ENCODE data around the gene ZDHHC12. TPM values are rescaled to one million over a fixed set of nuclear protein-coding genes. Genes with fewer than 3 reads are reported as not detected.

ZDHHC12 gene
- total and polyA plus RNA-seq, 10 of the 15 experiments (the other 5 are each of a cell fraction or from before 2014, with no cell fraction given), result 0.95 to 146 (median 49.9) TPM

DNA sequence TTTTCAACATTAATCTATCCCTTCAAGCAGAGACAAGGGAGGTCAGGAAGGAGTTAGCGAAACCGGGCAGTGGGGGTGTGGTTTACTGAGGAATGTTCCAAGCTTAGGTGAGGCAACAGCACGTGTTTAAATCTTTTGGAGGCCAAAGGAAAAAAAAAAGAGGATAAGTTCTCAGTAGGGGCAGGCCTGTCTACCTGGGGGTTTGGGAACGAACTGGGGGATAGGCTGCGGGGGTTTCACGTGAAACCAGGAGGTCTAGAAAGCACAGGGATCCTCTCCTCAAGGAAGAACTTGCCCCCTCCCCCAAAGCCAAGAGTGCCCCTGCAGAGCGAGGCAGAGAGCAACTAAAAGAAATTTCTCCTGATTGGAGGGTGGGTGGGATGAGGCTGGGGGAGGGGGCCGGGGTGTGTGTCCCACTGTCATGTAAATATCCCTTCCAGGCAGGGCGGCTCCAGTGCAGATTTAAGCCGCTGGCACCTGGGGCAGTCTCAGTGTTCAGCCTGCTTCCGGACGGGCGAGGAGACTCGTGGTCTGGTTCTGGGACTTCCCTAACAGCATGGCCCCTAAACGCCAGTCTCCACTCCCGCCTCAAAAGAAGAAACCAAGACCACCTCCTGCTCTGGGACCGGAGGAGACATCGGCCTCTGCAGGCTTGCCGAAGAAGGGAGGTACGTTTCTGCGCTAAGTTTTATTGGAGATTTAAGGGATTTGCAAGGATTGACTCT lies 40.4 kb downstream of the ZDHHC12 start (continued):
- TF ChIP-seq PRDM15 (CRISPR knock-in tag; IDR thresholded peaks at IDR 0.05) (no peak), STAT1 (conservative IDR thresholded peaks at IDR 0.05) (no peak), BMI1 (IDR thresholded peaks at IDR 0.05; ENCODE audit: borderline replicate concordance) (no peak), ATF7 (IDR thresholded peaks at IDR 0.05; ENCODE audit: low read depth) (no peak), POU2F2 (IDR thresholded peaks at IDR 0.05; ENCODE audit: borderline replicate concordance, low read depth, low read length) (peak; percentile 45; the same call in 1 of the 3 replicates), ASH2L (IDR thresholded peaks at IDR 0.05; ENCODE audit: borderline replicate concordance, low read depth) (no peak), ZNF274 (IDR thresholded peaks at IDR 0.05; ENCODE audit: insufficient read depth, insufficient read length) (no peak), USF1 (IDR thresholded peaks at IDR 0.05; ENCODE audit: borderline replicate concordance, extremely low read length, insufficient read depth, low read depth, low read length) (no peak), DPF2 (IDR thresholded peaks at IDR 0.05) (peak; percentile 23; the same call in 1 of the 2 replicates), RAD51 (IDR thresholded peaks at IDR 0.05) (no peak), NRF1 (conservative IDR thresholded peaks at IDR 0.05; ENCODE audit: low read depth, low read length) (no peak), MYC (IDR thresholded peaks at IDR 0.05; ENCODE audit: insufficient read depth, insufficient read length, insufficient replicate concordance, low read length, severe bottlenecking) (no peak), GATAD2B (conservative IDR thresholded peaks at IDR 0.05; ENCODE audit: low read depth) (peak; percentile 28; the same call in 1 of the 2 replicates), SMC3 (IDR thresholded peaks at IDR 0.05; ENCODE audit: borderline replicate concordance, low read length) (no peak), TARDBP (IDR thresholded peaks at IDR 0.05; ENCODE audit: borderline replicate concordance) (no peak), CEBPB (IDR thresholded peaks at IDR 0.05; ENCODE audit: borderline replicate concordance in 1 of 2, low read depth in 2 of 2, low read length in 2 of 2) (no peak)
- TF ChIP-seq, protein P1, sequence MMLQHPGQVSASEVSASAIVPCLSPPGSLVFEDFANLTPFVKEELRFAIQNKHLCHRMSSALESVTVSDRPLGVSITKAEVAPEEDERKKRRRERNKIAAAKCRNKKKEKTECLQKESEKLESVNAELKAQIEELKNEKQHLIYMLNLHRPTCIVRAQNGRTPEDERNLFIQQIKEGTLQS (IDR thresholded peaks at IDR 0.05; ENCODE audit: borderline replicate concordance, extremely low read depth, low read depth, low read length), result no peak
- TF ChIP-seq, protein P2, sequence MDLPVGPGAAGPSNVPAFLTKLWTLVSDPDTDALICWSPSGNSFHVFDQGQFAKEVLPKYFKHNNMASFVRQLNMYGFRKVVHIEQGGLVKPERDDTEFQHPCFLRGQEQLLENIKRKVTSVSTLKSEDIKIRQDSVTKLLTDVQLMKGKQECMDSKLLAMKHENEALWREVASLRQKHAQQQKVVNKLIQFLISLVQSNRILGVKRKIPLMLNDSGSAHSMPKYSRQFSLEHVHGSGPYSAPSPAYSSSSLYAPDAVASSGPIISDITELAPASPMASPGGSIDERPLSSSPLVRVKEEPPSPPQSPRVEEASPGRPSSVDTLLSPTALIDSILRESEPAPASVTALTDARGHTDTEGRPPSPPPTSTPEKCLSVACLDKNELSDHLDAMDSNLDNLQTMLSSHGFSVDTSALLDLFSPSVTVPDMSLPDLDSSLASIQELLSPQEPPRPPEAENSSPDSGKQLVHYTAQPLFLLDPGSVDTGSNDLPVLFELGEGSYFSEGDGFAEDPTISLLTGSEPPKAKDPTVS (IDR thresholded peaks at IDR 0.05; ENCODE audit: low read depth, low read length), result no peak
- TF ChIP-seq, protein P3, sequence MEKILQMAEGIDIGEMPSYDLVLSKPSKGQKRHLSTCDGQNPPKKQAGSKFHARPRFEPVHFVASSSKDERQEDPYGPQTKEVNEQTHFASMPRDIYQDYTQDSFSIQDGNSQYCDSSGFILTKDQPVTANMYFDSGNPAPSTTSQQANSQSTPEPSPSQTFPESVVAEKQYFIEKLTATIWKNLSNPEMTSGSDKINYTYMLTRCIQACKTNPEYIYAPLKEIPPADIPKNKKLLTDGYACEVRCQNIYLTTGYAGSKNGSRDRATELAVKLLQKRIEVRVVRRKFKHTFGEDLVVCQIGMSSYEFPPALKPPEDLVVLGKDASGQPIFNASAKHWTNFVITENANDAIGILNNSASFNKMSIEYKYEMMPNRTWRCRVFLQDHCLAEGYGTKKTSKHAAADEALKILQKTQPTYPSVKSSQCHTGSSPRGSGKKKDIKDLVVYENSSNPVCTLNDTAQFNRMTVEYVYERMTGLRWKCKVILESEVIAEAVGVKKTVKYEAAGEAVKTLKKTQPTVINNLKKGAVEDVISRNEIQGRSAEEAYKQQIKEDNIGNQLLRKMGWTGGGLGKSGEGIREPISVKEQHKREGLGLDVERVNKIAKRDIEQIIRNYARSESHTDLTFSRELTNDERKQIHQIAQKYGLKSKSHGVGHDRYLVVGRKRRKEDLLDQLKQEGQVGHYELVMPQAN (conservative IDR thresholded peaks at IDR 0.05), result no peak
